ENCODE results near the gene ALPG.
"Not testable (repeated sequence)": the region's sequence is repeated elsewhere in the genome, so short reads cannot be mapped to it uniquely, and the experiment has no call there.

Gene ALPG

GRCh38 chr2:232377319-232377718, 29.3 kb upstream of the ALPG start:
- DNase-seq = no peak

- DNase-seq = no peak
These were observed 28.6 kb upstream of the ALPG start for GRCh38 chr2:232377841-232378734.

GRCh38 chr2:232378735-232379151, 27.9 kb upstream of the ALPG start, which contains the start of gene ALPP:
ALPP (plus strand) TSS chr2:232378751; CDS start chr2:232378803, 52 bp downstream.
- DNase-seq = not testable (repeated sequence)

- not testable (repeated sequence) for DNase-seq
These were observed 26.7 kb upstream of the ALPG start for GRCh38 chr2:232379610-232380590.

- DNase-seq = not testable (repeated sequence)
These were observed 25.2 kb upstream of the ALPG start for GRCh38 chr2:232381204-232382031.

- no peak for DNase-seq
These were observed 24.1 kb upstream of the ALPG start for GRCh38 chr2:232382331-232383225.

- DNase-seq = no peak
These were observed 22.2 kb upstream of the ALPG start for GRCh38 chr2:232384466-232384865.

GRCh38 chr2:232385058-232385457, 21.6 kb upstream of the ALPG start:
- not testable (repeated sequence) for DNase-seq

GRCh38 chr2:232385660-232386489, 20.8 kb upstream of the ALPG start:
- DNase-seq = no peak

GRCh38 chr2:232386490-232386739, 20.2 kb upstream of the ALPG start:
- DNase-seq = no peak

GRCh38 chr2:232386740-232387450, 19.7 kb upstream of the ALPG start:
- DNase-seq = no peak

GRCh38 chr2:232387451-232388171, 19.0 kb upstream of the ALPG start:
- DNase-seq = no peak

GRCh38 chr2:232388324-232388891, 18.2 kb upstream of the ALPG start:
- DNase-seq = no peak

- DNase-seq = no peak
These were observed 17.3 kb upstream of the ALPG start for GRCh38 chr2:232389327-232389726.

- no peak for DNase-seq
These were observed 16.0 kb upstream of the ALPG start for GRCh38 chr2:232390661-232391060.

- DNase-seq = no peak
These were observed 13.1 kb upstream of the ALPG start for GRCh38 chr2:232393556-232393955.

- not testable (repeated sequence) for DNase-seq
These were observed 12.2 kb upstream of the ALPG start for GRCh38 chr2:232394431-232394830.

- no peak for DNase-seq
These were observed 11.1 kb upstream of the ALPG start for GRCh38 chr2:232395586-232395985.

GRCh38 chr2:232396683-232397082, 10.0 kb upstream of the ALPG start:
- no peak for DNase-seq
